ENCODE measurements around the gene BAHD1. TPM values are rescaled to one million over a fixed set of nuclear protein-coding genes. Genes with fewer than 3 reads are reported as not detected.

The BAHD1 gene
- total RNA-seq, result 9.5 and 12.0 TPM in 2 replicates

- DNase-seq, result peak; percentile 96
Observed at GRCh38 chr15:40440743-40441564, at the start of gene BAHD1. Gene BAHD1, plus strand, starts transcription at chr15:40440953. Its CDS starts 17,512 bp downstream, at chr15:40458465.

- DNase-seq, result no peak
Observed at GRCh38 chr15:40392986-40393948, 47.5 kb upstream of the BAHD1 start.

- DNase-seq, result no peak
Observed at GRCh38 chr15:40397688-40398412, 42.9 kb upstream of the BAHD1 start.

- DNase-seq, result no peak
Observed at GRCh38 chr15:40398413-40398873, 42.3 kb upstream of the BAHD1 start.

GRCh38 chr15:40399370-40399769 lies 41.4 kb upstream of the BAHD1 start:
- no peak for DNase-seq

- peak; percentile 97 for DNase-seq
Observed at GRCh38 chr15:40405501-40406381, 35.0 kb upstream of the BAHD1 start, which contains the start of gene IVD. Gene IVD, plus strand, starts transcription at chr15:40405795. Its CDS starts 33 bp downstream, at chr15:40405828.

GRCh38 chr15:40407330-40407990 lies 33.3 kb upstream of the BAHD1 start:
- DNase-seq, result no peak

- no peak for DNase-seq
Observed at GRCh38 chr15:40409366-40409765, 31.4 kb upstream of the BAHD1 start.

GRCh38 chr15:40410476-40410875 lies 30.3 kb upstream of the BAHD1 start:
- DNase-seq, result no peak

GRCh38 chr15:40412095-40412759 lies 28.5 kb upstream of the BAHD1 start:
- DNase-seq, result no peak

- no peak for DNase-seq
Observed at GRCh38 chr15:40413036-40413435, 27.7 kb upstream of the BAHD1 start.

GRCh38 chr15:40414816-40415215 lies 25.9 kb upstream of the BAHD1 start:
- no peak for DNase-seq

GRCh38 chr15:40415226-40415625 lies 25.5 kb upstream of the BAHD1 start:
- no peak for DNase-seq

GRCh38 chr15:40416056-40416455 lies 24.7 kb upstream of the BAHD1 start:
- no peak for DNase-seq

- no peak for DNase-seq
Observed at GRCh38 chr15:40418126-40418525, 22.6 kb upstream of the BAHD1 start.

- no peak for DNase-seq
Observed at GRCh38 chr15:40420071-40420713, 20.6 kb upstream of the BAHD1 start.

GRCh38 chr15:40420793-40421192 lies 20.0 kb upstream of the BAHD1 start:
- peak; percentile 21 for DNase-seq

GRCh38 chr15:40421246-40422157 lies 19.3 kb upstream of the BAHD1 start:
- DNase-seq, result peak; percentile 83

All from dermis blood vessel endothelial cell (primary cell).